Transverse colon (tissue), 3 donors: ENCODE results near the gene RPL38.

Source experiments
- CTCF ChIP-seq, 5 experiments: fragments of 200-600 bp in 3 of 5; fragments of 450-650 bp in 2 of 5; sonication (generic) in 3 of 5; IDR thresholded peaks; 1 replicate in 2 of 5; 2 replicates in 3 of 5; pipeline ENCODE4 v1.5.1; 2016 to 2017; ENCODE audit warnings: antibody characterized with exemption in 5 of 5, inconsistent platforms in 3 of 5, mild to moderate bottlenecking in 2 of 5, moderate library complexity in 1 of 5
- EP300 ChIP-seq: sonication (generic); formaldehyde crosslinking; IDR thresholded peaks from one replicate; pipeline ENCODE4 v1.6.1; 2017; ENCODE audit warnings: antibody characterized with exemption, low read depth
- POLR2A ChIP-seq: fragments of 450-650 bp; IDR thresholded peaks from one replicate; pipeline ENCODE4 v1.6.1; 2016; ENCODE audit warnings: antibody characterized with exemption, mild to moderate bottlenecking, moderate library complexity

GRCh38 chr17:74165797-74166365 lies 37.6 kb upstream of the RPL38 start:
- TF ChIP-seq EP300 (no peak), POLR2A (no peak), CTCF (IDR thresholded peaks at IDR 0.05) (no peak)
